ENCODE data around the gene ERICH6B.

DNA sequence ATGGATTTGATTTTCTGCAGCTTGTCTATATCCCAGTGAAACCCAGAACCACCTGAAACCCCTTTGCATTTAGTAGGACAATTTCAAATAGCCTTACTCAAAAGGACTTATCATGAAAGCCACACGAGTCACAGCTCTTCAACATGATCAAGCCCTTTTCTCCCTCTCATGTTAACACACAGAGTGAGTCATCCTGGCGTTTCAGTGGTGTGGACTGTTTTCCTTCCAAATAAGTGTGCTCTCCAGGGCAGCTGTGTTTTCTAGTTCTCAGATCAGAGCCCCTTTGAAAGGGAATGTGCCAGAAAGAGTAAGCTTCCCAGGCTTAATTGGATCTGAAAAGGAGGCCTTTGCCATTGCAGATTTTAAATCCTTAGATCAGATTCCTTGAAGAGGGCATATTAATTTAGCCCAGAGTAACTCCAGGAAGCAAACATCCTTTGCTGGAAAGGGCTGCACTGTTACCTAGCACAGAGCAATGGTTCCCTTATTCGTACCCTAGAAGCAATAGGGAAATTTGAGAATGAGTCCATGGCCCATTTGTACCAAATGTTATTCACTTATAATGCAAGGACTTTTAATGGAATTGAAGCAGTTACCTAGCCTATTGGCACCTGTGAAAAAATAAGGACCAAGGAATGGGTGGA is 51.3 kb downstream of the ERICH6B start:
- TF ChIP-seq, protein P1, sequence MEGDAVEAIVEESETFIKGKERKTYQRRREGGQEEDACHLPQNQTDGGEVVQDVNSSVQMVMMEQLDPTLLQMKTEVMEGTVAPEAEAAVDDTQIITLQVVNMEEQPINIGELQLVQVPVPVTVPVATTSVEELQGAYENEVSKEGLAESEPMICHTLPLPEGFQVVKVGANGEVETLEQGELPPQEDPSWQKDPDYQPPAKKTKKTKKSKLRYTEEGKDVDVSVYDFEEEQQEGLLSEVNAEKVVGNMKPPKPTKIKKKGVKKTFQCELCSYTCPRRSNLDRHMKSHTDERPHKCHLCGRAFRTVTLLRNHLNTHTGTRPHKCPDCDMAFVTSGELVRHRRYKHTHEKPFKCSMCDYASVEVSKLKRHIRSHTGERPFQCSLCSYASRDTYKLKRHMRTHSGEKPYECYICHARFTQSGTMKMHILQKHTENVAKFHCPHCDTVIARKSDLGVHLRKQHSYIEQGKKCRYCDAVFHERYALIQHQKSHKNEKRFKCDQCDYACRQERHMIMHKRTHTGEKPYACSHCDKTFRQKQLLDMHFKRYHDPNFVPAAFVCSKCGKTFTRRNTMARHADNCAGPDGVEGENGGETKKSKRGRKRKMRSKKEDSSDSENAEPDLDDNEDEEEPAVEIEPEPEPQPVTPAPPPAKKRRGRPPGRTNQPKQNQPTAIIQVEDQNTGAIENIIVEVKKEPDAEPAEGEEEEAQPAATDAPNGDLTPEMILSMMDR (IDR thresholded peaks at IDR 0.05; ENCODE audit: low read depth, low read length, poor library complexity, severe bottlenecking): no peak
- no peak for TF ChIP-seq EZH2phosphoT487 (IDR thresholded peaks at IDR 0.05; ENCODE audit: borderline replicate concordance, low read length)
